ENCODE results near the gene SMC4.

The SMC4 gene

DNA sequence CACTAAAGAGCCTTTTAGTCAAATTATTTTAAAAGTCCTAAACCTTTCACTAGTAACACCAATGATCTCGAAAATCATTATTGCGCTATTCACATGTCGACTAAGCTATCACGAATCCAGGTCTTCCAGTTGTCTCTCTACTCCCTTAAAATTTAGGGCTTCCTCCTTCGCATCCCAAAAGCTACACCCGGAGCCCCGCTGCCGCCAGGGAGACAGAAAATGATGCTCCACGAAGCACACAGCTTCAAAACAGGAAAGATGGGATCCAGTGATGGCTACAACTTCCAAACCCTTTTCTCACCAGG is 678 bp upstream of the SMC4 start:
- DNase-seq, result no peak

DNA sequence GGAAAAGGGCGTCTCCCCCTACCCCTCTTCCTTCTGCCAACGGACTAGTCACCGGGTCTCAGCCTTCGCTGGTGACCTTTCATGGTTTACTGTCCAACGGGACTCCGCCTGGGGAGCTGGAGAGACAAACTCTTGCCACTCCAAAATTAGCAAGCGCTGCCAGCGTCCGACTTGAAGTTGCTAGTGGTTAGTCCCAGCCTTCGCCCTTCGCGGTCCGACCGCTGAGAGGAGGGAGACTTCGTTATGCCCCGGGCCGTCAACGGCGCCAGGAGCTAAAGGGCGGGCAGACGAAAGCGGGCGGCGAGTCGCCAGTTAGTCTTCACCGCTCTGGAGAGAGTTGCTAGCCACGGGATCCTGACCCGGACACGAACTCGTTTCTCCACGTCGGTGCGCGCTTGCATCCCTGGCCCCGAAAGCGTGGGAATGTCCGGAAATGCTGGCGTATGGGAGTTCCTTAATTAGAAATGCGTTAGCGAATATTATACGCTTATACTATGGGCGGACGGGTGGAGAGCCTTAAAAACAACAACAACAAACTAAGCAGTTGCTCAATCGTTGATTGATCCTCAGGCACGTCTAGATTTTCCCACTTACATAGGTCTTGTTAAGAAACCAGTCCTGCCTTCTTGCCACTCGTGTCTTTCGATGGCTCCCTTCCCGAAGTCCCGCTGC is 716 bp downstream of the SMC4 start:
- DNase-seq, result peak; percentile 28

DNA sequence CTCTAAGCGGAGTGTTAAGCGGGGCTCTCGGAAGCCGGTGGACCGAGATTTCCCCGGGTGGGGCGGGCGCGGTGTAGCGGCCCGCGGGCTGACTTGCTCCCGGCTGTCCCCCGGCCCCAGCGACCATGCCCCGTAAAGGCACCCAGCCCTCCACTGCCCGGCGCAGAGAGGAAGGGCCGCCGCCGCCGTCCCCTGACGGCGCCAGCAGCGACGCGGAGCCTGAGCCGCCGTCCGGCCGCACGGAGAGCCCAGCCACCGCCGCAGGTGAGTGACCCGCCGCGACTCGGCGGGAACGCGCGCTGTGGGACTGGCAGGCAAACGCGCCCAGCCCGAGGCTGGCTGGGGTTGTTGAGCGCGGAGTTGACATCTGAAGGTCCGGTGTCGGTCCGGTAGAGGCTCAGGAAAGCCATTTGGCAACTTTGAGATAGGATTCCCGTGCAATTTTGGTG is 1.3 kb downstream of the SMC4 start:
- DNase-seq, result peak; percentile 13

DNA sequence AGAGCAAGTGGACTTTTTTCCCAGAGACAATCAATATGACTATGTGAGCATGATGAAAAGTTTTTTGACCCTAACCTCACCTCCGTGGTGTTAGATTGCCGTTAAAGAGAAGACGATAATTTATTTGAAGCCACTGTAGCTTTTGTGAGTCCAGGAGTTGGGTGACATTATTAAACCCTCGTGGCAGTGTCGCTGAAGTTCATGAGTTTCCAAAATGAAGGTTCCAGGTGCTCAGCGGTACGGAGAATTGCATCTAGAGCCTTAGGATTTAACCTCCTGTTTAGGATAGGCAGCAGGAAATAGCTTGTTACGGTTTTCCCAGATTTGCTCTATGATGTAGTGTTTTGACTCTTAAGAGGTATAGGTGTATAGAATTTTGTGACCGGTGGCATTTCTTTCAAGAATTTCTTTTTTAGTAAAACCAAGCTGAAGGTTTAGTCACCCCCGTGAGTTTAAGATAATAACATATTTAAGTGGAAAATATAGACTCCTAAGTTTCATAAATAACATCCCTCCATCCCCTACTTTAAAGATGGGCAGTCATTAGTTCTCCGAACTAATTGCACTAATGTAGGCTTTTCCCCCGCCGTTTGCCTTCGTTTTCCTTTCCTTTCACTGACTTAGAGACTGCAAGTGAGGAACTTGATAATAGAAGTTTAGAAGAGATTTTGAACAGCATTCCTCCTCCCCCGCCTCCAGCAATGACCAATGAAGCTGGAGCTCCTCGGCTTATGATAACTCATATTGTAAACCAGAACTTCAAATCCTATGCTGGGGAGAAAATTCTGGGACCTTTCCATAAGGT is 2.0 kb downstream of the SMC4 start:
- DNase-seq, result no peak

DNA sequence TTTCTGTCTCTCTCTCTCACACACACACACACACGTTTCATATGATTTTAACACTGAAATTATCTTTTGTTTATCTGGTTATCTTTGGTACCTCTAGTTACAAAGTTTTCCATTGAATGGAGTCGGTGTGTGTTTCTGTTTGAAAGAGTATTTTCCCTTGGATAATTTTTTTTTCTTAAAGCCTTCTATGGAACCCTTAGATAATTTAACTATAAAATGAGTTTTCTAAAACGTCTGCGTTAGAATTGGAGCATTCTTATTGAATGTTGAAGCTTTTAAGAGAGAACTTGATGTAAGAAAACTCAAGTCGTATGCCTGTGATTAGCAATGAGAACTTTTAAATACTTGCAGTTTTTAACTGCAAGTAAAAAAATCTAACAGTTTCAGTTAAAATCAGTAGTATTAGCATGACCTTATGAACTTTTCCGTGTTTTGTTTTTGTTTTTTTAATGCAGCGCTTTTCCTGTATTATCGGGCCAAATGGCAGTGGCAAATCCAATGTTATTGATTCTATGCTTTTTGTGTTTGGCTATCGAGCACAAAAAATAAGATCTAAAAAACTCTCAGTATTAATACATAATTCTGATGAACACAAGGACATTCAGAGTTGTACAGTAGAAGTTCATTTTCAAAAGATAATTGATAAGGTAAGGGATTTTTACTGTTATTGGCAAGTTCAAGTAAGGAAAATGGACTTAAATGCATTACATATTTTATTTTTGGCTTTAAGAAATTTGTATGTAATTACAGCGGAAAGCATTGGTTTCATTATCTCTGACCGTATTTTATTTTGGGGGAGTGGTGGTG is 3.0 kb downstream of the SMC4 start:
- no peak for DNase-seq

DNA sequence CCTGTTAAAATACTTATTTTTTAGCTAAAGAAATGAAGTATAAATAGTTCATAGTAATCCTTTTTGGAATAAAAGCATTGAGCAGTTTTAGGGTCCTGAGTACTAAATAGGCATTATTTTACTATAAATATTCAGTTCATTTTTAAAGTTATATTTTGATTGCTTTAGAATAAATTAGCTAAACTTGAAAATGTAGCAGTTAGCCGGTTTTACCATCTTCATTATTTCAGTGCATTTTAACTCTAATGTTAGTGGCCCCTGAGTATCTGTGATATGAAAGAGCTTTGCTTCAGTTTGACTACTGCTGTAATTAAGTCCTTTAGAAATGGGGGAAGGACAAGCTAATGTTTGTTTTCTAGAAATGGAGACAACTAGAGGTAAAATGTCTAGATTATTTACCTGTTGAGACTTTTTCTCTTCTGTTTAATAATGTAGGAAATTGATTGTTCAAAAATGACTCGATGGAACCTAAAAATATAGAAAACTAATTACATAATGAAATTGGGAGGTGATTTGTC is 3.6 kb downstream of the SMC4 start:
- no peak for DNase-seq

DNA sequence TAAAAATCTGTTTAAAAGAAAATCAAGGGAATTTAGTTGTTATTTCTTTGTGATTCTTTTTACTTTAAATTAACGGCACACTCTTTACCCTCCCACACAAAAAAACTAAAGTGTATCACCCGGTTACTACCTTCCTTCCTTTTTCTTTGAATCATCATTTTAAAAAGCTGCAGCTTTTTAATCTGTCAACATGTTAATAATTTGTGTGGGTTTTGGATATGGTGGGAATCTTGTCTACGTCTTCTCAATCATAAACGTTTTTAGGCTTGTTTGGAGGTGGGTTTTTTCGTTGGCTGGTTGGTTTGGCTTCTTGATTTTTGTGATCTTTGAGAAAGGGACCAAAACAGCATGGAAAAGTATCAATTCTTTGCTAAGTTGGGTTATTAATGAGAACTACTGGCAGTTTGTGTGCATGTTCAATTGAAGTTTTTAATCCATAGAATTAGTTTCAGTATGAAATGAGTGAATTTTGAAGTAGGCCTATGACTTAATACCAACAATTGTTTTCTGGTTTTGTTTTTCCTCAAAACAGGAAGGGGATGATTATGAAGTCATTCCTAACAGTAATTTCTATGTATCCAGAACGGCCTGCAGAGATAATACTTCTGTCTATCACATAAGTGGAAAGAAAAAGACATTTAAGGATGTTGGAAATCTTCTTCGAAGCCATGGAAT is 4.5 kb downstream of the SMC4 start:
- DNase-seq, result no peak

DNA sequence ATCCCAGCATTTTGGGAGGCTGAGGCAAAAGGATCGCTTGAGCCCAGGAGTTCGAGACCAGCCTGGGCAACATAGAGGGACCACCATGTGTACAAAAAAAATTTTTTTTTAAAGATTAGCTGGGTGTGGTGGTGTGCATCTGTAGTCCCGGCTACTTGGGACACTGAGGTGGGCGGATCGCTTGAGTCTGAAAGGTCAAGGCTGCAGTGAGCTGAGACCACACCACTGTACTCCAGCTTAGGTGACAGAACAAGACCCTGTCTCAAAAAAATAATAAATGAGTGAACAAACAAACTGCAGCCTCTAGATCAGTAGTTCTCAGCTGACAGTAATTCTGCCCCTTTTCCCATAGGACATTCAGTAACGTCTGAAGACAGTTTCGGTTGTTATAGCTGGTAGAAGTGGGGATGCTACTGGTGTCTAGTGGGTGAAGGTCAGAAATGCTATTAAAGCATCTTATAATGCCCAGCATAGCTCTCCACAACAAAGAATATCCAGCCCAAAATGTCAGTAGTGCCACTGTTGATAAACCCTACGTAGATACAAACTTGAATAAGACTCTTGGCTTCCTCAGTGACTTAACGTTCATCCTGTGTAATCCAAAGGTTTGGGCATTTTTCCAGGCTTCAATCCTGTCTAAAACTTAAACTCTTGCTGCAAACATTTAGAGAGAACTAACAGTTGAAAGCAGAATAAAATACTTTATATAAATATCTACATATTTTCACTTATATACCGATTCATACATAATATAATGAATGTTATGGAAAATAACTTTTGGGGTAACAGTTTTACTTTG is 10.6 kb downstream of the SMC4 start:
- no peak for DNase-seq

DNA sequence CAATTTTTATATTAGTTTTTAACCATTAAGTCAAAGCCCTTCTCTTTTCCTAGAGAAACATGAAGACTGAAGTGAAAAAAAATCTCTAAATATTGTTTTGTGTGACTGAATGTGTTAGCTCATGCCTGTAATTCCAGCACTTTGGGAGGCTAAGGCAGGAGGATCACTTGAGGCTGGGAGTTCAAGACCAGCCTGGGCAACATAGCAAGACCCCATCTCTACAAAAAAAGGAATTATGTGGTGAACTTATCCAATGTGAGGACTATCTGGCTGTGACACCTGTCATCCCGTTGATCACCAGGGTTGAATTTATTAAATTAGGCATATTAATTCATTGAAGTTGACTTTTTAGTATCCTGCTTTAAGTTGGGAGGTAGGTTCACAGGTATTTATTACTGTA is 13.0 kb downstream of the SMC4 start:
- DNase-seq, result no peak

DNA sequence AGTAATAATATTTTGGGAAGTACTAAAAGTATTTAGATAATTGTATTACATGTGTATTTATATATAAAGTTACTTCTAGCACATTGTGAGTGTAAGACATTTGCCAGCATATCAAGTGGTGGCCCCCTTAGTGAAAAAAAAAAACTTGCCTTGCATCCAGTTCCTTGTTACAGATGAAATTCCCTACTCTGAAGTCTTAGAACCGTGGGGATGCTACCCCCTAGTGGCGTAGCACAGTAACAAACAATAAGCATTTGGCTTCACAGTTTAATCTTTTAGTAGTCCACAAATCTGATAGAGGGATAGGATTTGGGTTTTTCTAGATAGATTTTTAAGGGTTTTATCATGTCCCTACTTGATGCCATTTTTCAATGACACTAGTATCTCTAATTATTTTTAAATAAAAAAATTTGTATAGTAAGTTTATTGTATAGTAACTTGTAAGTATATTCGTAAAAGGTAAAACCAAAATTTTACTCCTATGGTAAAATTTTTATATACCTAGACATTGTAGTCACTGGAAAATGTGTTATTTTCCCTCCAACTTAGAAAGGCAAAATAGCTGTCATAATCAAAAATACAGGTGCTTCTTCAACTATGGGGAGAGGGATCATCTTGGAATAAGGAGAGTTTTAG is 14.3 kb downstream of the SMC4 start:
- DNase-seq, result peak; percentile 56

DNA sequence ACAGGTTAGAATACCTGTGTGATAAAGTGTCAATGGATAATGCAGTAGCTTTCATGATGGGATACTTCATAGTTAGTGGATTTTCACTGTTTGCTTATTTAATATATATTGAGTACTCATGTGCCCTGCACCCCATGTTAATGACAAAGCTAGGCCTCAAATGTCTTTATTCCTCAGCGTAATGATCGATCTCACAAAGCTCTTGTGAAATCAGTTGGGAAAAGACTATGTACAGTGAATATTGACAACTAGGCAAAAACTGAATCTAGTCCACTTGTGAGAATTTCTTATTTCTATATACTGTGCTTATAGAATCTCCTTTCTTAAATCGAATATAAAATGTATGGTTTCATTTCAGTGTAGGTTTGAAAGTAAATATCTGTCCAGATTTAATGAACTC is 17.9 kb downstream of the SMC4 start:
- DNase-seq, result no peak

DNA sequence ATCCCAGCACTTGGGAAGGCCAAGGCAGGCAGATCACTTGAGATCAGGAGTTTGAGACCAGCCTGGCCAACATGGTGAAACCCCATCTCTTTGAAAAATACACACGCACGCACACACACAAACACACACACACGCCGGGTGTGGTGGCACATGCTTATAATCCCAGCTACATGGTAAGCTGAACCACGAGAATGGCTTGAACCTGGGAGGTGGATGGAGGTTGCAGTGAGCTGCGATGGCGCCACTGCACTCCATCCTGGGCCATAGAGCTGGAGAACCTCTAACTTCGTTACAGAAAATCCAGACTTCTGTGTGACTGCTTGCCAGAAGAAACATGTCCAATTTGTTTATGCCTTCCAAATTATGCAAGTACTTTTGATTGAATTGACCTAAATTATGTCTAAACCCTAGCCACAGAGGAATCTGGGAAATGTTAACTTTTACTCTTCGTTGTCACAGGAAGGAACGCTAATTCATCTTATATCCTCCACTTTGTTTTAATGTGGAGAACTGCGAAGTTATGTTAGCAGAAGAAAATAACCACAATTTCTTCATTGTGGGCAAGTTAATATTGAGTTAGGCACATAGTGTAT is 28.5 kb downstream of the SMC4 start:
- no peak for DNase-seq

DNA sequence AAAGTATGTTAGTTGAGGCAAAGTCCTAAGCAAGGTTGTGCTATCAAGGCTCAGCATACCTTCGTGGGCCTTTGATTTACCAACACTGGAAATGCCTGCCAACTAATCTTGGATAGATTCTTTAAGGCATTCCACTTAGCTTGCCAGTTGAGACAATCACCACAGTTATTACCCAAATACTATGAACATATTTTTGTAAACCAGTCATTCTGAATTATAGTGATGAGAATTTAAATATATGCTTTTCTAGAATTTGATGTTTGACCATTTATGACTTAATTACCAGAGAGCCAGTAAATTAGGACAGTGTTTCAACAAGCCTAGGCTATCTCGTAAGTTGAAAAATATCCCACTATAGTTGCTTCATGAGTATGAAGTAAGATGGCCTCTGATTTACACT is 34.6 kb downstream of the SMC4 start:
- no peak for DNase-seq

DNA sequence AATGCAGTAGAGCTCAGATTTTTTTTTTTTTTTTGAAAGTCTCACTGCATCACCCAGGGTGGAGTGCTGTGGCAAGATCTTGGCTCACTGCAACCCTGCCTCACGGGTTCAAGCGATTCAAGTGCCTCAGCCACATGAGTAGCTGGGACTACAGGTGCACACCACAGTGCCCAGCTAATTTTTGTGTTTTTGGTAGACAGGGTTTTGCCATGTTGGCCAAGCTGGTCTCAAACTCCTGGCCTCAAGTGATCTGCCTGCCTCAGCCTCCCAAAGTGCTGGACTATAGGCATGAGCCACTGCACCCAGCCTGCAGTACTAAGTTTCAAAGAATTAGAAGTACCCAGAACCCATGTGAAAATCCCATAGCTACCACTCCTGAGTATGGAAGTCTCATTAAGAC is 35.6 kb downstream of the SMC4 start:
- DNase-seq, result no peak

DNA sequence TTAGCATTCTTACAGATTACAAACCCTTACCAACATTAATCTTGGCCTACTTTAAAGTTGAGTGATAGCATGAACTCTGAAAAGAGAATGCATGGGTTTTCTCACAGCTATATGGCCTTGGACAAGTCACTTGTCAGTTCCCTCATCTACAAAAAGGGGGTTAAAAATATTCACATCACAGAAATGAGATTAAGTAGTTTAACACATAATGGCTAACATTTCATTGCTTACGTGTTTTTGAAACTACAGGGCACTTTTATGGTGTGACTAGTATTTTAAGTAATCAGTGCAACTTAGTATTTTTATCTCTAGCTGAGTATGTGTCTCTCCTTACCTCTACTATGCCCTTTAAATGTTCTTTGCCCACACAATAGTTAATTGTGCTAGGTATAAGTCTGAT is 36.3 kb downstream of the SMC4 start:
- DNase-seq, result no peak

DNA sequence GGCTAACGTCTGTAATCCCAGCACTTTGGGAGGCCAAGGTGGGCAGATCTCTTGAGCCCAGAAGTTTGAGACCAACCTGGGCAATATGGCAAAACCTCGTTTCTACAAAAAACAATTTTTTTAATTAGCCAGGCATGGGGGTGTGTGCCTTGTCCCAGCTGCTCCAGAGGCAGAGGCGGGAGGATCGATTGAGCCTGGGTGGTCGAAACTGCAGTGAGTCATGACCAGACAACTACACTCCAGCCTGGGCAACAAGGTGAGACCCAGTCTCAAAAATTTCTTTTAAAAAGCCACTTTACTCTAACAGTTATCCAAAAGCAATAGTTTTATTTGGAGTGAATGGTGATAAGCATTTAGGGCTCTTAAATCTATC is 37.6 kb downstream of the SMC4 start:
- DNase-seq, result no peak

DNA sequence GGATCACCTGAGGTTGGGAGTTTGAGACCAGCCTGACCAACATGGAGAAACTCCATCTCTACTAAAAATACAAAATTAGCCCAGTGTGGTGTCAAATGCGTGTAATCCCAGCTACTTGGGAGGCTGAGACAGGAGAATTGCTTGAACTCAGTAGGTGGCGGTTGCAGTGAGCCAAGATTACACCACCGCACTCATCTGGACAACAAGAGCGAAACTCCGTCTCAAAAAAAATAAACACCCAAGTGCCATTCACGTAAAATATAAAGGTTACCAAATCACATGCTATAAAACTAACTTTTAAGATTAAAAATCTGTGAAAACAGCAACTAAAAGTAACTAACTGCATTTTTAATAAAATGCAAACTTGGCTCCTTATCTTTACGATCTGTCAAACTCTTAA is 41.2 kb downstream of the SMC4 start:
- DNase-seq, result no peak

DNA sequence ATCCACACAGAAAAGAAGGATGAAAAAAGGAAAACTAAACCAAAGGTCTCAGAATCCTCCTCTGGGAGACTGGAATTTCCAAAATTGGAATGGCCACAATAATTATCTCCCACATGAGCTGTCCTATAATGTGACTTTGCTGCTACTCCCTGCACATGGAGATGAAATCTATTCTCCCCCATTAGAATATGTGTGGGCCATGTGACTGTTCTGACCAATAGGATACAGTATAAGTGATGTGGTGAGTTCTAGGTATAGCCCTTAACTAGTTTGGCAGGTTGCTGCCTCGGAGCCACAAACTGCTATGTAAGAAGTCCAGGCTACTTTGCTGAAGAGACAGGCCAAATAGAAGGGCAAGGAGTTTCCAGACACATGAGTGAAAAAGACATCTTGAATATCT is 45.0 kb downstream of the SMC4 start:
- no peak for DNase-seq

DNA sequence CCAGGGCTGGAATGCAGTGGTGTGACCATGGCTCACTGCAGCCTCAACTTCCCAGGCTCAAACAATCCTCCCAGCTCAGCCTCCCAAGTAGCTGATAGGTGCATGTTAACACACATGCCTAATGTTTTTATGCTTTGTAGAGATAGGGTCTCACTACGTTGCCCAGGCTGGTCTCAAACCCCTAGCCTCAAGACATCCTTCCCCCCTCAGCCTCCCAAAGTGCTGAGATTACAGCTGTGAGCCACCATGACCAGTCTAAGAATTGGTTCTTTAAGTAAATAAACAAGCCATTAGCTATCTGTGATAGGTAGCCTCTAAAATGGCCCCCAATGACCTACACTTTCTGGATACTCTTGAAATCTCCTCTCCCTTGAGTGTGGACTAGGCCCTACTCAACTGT is 46.4 kb downstream of the SMC4 start:
- DNase-seq, result no peak

DNA sequence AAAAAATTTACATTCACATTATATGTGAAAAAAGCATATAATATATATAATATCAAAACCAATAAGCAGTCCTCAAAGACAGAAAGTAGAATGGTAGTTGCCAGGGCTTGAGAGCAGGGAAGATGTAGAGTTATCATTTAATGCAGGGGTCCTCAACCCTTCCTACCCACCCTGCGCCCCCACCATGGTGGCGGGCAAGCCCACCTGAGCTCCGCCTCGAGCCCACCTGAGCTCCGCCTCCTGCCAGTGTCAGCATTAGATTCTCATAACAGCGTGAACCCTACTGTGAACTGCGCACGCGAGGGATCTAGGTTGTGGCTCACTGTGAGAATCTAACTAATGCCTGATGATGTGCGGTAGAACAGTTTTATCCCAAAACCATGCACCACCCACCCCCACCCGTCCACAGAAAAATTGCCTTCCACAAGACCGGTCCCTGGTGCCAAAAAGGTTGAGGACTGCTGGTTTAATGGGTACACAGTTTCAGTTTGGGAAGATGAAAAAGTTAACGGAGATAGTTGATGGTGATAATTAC is 47.1 kb downstream of the SMC4 start:
- DNase-seq, result no peak

DNA sequence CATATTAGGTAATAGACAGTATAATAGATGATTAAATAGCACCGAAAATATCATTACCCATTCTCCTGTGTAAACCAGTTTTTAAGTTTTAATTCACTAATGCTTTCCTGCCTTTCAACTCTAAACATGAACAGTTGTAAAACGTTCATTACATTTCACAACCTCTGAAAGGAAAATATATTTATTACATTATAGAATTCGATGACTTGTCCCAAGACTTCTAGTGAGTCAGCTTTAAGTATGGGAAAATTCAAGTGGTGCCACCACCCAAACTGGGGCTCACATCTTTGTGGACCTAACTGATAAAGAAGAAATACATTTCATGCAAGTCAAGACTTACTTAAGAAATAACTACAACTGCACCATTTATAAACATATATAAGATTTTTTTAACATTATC is 48.1 kb downstream of the SMC4 start:
- DNase-seq, result no peak

All from stimulated activated CD4-positive, alpha-beta T cell treated with anti-CD3 and anti-CD28 coated beads, Interleukin-12 subunit alpha, Interleukin-12 subunit beta, amount 100 ng/mL, for 4 hours (primary cell).